ENCODE results near the gene KIF5C. TPM values are rescaled to one million over a fixed set of nuclear protein-coding genes. Genes with fewer than 3 reads are reported as not detected.

KIF5C gene
- total RNA-seq, 1 donor: 0.36 TPM

DNA sequence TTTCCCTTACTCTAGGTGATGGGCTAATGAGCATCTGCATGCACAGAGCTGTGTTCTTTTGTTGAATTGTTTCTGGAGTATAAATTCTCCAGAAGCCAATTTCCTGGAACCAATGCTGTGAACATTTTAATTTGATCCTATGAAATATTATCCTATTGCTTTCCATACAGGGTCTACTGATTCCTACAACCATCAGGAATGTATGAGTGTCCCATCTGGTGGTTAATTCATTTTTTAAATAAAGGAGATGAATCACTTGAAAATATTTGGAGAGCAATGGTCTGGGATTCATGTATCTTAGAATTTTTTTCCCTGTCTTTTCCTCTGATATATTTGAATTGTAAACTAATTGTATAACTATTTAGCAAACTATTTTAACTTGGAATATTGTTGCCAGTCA lies 14.0 kb downstream of the KIF5C start:
- Histone ChIP-seq H2AFZ (ENCODE audit: low read length) (no peak overlapping the region), H4K20me1 (ENCODE audit: insufficient read depth, low read length) (no peaks in the 10 kb centered on the region), H3K4me2 (ENCODE audit: insufficient read depth, low read length) (no peak overlapping the region), H3K27me3 (ENCODE audit: insufficient read depth, low read length) (peaks cover 45% of the 10 kb centered on the region), H3K4me3 (ENCODE audit: insufficient read depth, low read length) (no peak overlapping the region), H3K4me1 (ENCODE audit: insufficient read depth, low read length) (peaks cover 3% of the 10 kb centered on the region), H3K79me2 (ENCODE audit: insufficient read depth, low read length) (no peaks in the 10 kb centered on the region), H3K9me3 (ENCODE audit: low read depth, low read length) (peaks cover 2% of the 10 kb centered on the region), H3K36me3 (ENCODE audit: insufficient read depth, low read length) (no peaks in the 10 kb centered on the region), H3K27ac (ENCODE audit: low read depth, low read length) (no peak overlapping the region)
- no peak for DNase-seq (ENCODE audit: insufficient read length, low spot score, missing footprints)
- TF ChIP-seq, protein P1, sequence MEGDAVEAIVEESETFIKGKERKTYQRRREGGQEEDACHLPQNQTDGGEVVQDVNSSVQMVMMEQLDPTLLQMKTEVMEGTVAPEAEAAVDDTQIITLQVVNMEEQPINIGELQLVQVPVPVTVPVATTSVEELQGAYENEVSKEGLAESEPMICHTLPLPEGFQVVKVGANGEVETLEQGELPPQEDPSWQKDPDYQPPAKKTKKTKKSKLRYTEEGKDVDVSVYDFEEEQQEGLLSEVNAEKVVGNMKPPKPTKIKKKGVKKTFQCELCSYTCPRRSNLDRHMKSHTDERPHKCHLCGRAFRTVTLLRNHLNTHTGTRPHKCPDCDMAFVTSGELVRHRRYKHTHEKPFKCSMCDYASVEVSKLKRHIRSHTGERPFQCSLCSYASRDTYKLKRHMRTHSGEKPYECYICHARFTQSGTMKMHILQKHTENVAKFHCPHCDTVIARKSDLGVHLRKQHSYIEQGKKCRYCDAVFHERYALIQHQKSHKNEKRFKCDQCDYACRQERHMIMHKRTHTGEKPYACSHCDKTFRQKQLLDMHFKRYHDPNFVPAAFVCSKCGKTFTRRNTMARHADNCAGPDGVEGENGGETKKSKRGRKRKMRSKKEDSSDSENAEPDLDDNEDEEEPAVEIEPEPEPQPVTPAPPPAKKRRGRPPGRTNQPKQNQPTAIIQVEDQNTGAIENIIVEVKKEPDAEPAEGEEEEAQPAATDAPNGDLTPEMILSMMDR (IDR thresholded peaks at IDR 0.05; ENCODE audit: extremely low read depth, low read depth, low read length): no peak

GRCh38 chr2:148893906-148894305 lies 18.9 kb downstream of the KIF5C start:
- H3K27ac ChIP-seq (ENCODE audit: low read depth, low read length): no peak overlapping the region
- H4K20me1 ChIP-seq (ENCODE audit: insufficient read depth, low read length): no peaks in the 10 kb centered on the region
- no peaks in the 10 kb centered on the region for H3K79me2 ChIP-seq (ENCODE audit: insufficient read depth, low read length)
- H3K4me1 ChIP-seq (ENCODE audit: insufficient read depth, low read length): no peaks in the 10 kb centered on the region
- H2AFZ ChIP-seq (ENCODE audit: low read length): no peak overlapping the region
- no peak overlapping the region for H3K4me2 ChIP-seq (ENCODE audit: insufficient read depth, low read length)
- no peaks in the 10 kb centered on the region for H3K36me3 ChIP-seq (ENCODE audit: insufficient read depth, low read length)
- H3K9me3 ChIP-seq (ENCODE audit: low read depth, low read length): peaks cover 2% of the 10 kb centered on the region
- DNase-seq (ENCODE audit: insufficient read length, low spot score, missing footprints): no peak
- no peak overlapping the region for H3K4me3 ChIP-seq (ENCODE audit: insufficient read depth, low read length)
- TF ChIP-seq, protein P1 (IDR thresholded peaks at IDR 0.05; ENCODE audit: extremely low read depth, low read depth, low read length): no peak
- peaks cover 10% of the 10 kb centered on the region for H3K27me3 ChIP-seq (ENCODE audit: insufficient read depth, low read length)

GRCh38 chr2:148896136-148896535 lies 21.1 kb downstream of the KIF5C start:
- no peak overlapping the region for H2AFZ ChIP-seq (ENCODE audit: low read length)
- no peaks in the 10 kb centered on the region for H4K20me1 ChIP-seq (ENCODE audit: insufficient read depth, low read length)
- no peaks in the 10 kb centered on the region for H3K79me2 ChIP-seq (ENCODE audit: insufficient read depth, low read length)
- no peak for DNase-seq (ENCODE audit: insufficient read length, low spot score, missing footprints)
- no peak overlapping the region for H3K27ac ChIP-seq (ENCODE audit: low read depth, low read length)
- no peak overlapping the region for H3K4me3 ChIP-seq (ENCODE audit: insufficient read depth, low read length)
- no peak overlapping the region for H3K4me2 ChIP-seq (ENCODE audit: insufficient read depth, low read length)
- TF ChIP-seq, protein P1 (IDR thresholded peaks at IDR 0.05; ENCODE audit: extremely low read depth, low read depth, low read length): no peak
- H3K9me3 ChIP-seq (ENCODE audit: low read depth, low read length): peaks cover 2% of the 10 kb centered on the region
- no peaks in the 10 kb centered on the region for H3K4me1 ChIP-seq (ENCODE audit: insufficient read depth, low read length)
- H3K27me3 ChIP-seq (ENCODE audit: insufficient read depth, low read length): peaks cover 3% of the 10 kb centered on the region
- H3K36me3 ChIP-seq (ENCODE audit: insufficient read depth, low read length): no peaks in the 10 kb centered on the region

- DNase-seq (ENCODE audit: insufficient read length, low spot score, missing footprints): no peak
- Histone ChIP-seq H3K79me2 (ENCODE audit: insufficient read depth, low read length) (no peaks in the 10 kb centered on the region), H3K4me1 (ENCODE audit: insufficient read depth, low read length) (no peaks in the 10 kb centered on the region)
Observed at GRCh38 chr2:148899638-148900318, 24.8 kb downstream of the KIF5C start.

More at GRCh38 chr2:148899638-148900318, 24.8 kb downstream of the KIF5C start:
- Histone ChIP-seq H3K36me3 (ENCODE audit: insufficient read depth, low read length) (no peaks in the 10 kb centered on the region), H3K4me3 (ENCODE audit: insufficient read depth, low read length) (no peak overlapping the region), H3K27ac (ENCODE audit: low read depth, low read length) (no peak overlapping the region), H4K20me1 (ENCODE audit: insufficient read depth, low read length) (no peaks in the 10 kb centered on the region), H2AFZ (ENCODE audit: low read length) (no peak overlapping the region), H3K9me3 (ENCODE audit: low read depth, low read length) (no peaks in the 10 kb centered on the region), H3K4me2 (ENCODE audit: insufficient read depth, low read length) (no peak overlapping the region), H3K27me3 (ENCODE audit: insufficient read depth, low read length) (peaks cover 8% of the 10 kb centered on the region)
- TF ChIP-seq, protein P1 (IDR thresholded peaks at IDR 0.05; ENCODE audit: extremely low read depth, low read depth, low read length): no peak
